K562 (cell line): ENCODE results near the gene ENG. TPM values are rescaled to one million over a fixed set of nuclear protein-coding genes. Genes with fewer than 3 reads are reported as not detected.

Experiments
- BRF1 ChIP-seq: IDR thresholded peaks from 3 replicates; pipeline ENCODE4 v1.6.1; 2011; ENCODE audit warnings: borderline replicate concordance, mild to moderate bottlenecking; ENCODE audit not compliant: insufficient read length; ENCODE audit errors: extremely low read depth
- EGR1 ChIP-seq: fragments of 450-650 bp; conservative IDR thresholded peaks from 2 replicates; pipeline ENCODE4 v1.6.1; 2017; ENCODE audit warnings: mild to moderate bottlenecking
- KAT8 ChIP-seq: fragments of 450-650 bp; IDR thresholded peaks from 2 replicates; pipeline ENCODE4 v1.6.1; 2016; ENCODE audit warnings: low read depth, mild to moderate bottlenecking
- NFIX ChIP-seq: fragments of 250-450 bp; sonication (Bioruptor Pico); IDR thresholded peaks from 2 replicates; pipeline ENCODE4 v1.4.0; 2020; ENCODE audit warnings: low read depth, mild to moderate bottlenecking, moderate library complexity
- RBM14 ChIP-seq: fragments of 200-400 bp; formaldehyde crosslinking; IDR thresholded peaks from 2 replicates; pipeline ENCODE4 v1.6.1; 2018; ENCODE audit warnings: low read depth, mild to moderate bottlenecking, low read length, moderate library complexity, borderline replicate concordance; ENCODE audit not compliant: insufficient read depth
- RBM39 ChIP-seq: fragments of 200-400 bp; formaldehyde crosslinking; optimal IDR thresholded peaks from 2 replicates; pipeline ENCODE3; 2018; ENCODE audit warnings: low read depth, low read length
- SAFB ChIP-seq: fragments of 200-400 bp; formaldehyde crosslinking; IDR thresholded peaks from 2 replicates; pipeline ENCODE4 v1.6.1; 2017; ENCODE audit warnings: low read depth, low read length, borderline replicate concordance
- ZBTB8A ChIP-seq: fragments of 450-650 bp; IDR thresholded peaks from 2 replicates; pipeline ENCODE4 v1.6.1; 2018; ENCODE audit warnings: mild to moderate bottlenecking, moderate library complexity; ENCODE audit not compliant: partially characterized antibody
- ZNF165 ChIP-seq: fragments of 250-450 bp; sonication (Bioruptor Pico); IDR thresholded peaks from 2 replicates; pipeline ENCODE4 v1.4.0; 2020; ENCODE audit warnings: borderline replicate concordance
- ZNF212 ChIP-seq: fragments of 450-650 bp; formaldehyde crosslinking; IDR thresholded peaks from 2 replicates; pipeline ENCODE4 v1.4.0; 2020; ENCODE audit warnings: mild to moderate bottlenecking
- ZNF3 ChIP-seq: fragments of 250-450 bp; sonication (Bioruptor Pico); IDR thresholded peaks from 2 replicates; pipeline ENCODE4 v1.5.0; 2021; ENCODE audit warnings: mild to moderate bottlenecking, moderate library complexity
- ZSCAN32 ChIP-seq: fragments of 450-650 bp; formaldehyde crosslinking; IDR thresholded peaks from 2 replicates; pipeline ENCODE4 v1.4.0; 2020; ENCODE audit warnings: mild to moderate bottlenecking, moderate library complexity
- polyA plus RNA-seq, 8 experiments: library from polyadenylated mRNA; depleted of rRNA in 4 of 8; stranded (reverse) in 5 of 8; unstranded in 3 of 8; fragments of >200 nt; fragmentation: Nextera tagmentation in 2 of 8; fragmentation: Illumina TruSeq in 1 of 8; extraction: Ambion mirVana in 2 of 8; extraction: Trizol in 1 of 8; gene quantifications; 2 replicates each; pipeline versions ENCODE4 v1.2.1 to v1.2.3, GENCODE V29; 2011 to 2014; ENCODE audit warnings: inconsistent platforms in 1 of 8, missing spikeins in 1 of 8
- total RNA-seq, 7 experiments: library from RNA; depleted of rRNA in 6 of 7; stranded (reverse); fragments of >200 nt in 6 of 7; fragmentation: Illumina TruSeq in 2 of 7; extraction: Trizol in 2 of 7; gene quantifications; 2 replicates each; pipeline versions ENCODE4 v1.2.1 to v1.2.3, GENCODE V29; 2011 to 2021; ENCODE audit warnings: low replicate concordance in 1 of 7
- TF ChIP-seq, protein P1 (sequence below): fragments of 450-650 bp; IDR thresholded peaks from 2 replicates; pipeline ENCODE4 v1.6.1; 2016; ENCODE audit warnings: mild to moderate bottlenecking, moderate library complexity
- TF ChIP-seq, protein P2 (sequence below): sonication (generic); formaldehyde crosslinking; IDR thresholded peaks from 2 replicates; pipeline ENCODE4 v1.8.1; 2023; ENCODE audit warnings: mild to moderate bottlenecking, missing genetic modification reagents, moderate library complexity
- TF ChIP-seq, protein P3 (sequence below): fragments of 450-650 bp; IDR thresholded peaks from 2 replicates; pipeline ENCODE4 v1.6.1; 2016

ENG gene
- total and polyA plus RNA-seq, 9 of the 15 experiments (the other 6 are each of a cell fraction or from before 2014, with no cell fraction given) = 0.04 to 0.40 (median 0.14) TPM; not detected in 1

DNA sequence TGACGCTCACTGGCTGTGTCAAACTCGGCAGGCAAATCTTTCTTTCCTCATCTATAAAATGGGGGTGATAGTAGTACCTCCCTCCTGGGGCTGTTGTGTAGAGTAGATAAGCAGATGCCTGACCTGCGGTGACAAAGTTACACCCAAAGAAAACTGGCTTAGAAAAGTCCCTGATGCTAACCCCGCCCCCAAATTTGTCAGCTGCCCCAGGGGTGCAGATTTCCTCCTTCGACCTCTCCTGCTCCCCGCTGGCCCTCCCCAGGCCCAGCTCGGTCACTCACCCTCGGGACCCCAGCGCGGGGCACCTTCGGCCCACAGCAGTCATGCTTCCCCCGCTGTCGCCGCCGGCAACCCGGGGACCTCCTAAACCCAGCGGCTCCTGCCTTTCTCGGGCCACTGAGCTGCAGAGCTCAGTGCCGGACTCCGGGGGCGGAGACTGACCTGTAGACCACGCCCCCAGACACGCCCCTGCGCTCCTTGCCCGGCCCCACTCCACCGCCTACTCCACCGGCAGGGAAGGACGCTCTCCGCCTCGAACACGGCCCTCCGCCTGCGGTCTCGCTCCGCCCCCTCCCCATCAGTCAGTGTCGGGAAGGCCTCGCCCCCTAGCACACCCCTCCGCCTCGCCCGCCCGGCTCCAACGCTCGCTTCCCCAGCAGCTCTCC is 83.4 kb downstream of the ENG start (continued):
- TF ChIP-seq, protein P1, sequence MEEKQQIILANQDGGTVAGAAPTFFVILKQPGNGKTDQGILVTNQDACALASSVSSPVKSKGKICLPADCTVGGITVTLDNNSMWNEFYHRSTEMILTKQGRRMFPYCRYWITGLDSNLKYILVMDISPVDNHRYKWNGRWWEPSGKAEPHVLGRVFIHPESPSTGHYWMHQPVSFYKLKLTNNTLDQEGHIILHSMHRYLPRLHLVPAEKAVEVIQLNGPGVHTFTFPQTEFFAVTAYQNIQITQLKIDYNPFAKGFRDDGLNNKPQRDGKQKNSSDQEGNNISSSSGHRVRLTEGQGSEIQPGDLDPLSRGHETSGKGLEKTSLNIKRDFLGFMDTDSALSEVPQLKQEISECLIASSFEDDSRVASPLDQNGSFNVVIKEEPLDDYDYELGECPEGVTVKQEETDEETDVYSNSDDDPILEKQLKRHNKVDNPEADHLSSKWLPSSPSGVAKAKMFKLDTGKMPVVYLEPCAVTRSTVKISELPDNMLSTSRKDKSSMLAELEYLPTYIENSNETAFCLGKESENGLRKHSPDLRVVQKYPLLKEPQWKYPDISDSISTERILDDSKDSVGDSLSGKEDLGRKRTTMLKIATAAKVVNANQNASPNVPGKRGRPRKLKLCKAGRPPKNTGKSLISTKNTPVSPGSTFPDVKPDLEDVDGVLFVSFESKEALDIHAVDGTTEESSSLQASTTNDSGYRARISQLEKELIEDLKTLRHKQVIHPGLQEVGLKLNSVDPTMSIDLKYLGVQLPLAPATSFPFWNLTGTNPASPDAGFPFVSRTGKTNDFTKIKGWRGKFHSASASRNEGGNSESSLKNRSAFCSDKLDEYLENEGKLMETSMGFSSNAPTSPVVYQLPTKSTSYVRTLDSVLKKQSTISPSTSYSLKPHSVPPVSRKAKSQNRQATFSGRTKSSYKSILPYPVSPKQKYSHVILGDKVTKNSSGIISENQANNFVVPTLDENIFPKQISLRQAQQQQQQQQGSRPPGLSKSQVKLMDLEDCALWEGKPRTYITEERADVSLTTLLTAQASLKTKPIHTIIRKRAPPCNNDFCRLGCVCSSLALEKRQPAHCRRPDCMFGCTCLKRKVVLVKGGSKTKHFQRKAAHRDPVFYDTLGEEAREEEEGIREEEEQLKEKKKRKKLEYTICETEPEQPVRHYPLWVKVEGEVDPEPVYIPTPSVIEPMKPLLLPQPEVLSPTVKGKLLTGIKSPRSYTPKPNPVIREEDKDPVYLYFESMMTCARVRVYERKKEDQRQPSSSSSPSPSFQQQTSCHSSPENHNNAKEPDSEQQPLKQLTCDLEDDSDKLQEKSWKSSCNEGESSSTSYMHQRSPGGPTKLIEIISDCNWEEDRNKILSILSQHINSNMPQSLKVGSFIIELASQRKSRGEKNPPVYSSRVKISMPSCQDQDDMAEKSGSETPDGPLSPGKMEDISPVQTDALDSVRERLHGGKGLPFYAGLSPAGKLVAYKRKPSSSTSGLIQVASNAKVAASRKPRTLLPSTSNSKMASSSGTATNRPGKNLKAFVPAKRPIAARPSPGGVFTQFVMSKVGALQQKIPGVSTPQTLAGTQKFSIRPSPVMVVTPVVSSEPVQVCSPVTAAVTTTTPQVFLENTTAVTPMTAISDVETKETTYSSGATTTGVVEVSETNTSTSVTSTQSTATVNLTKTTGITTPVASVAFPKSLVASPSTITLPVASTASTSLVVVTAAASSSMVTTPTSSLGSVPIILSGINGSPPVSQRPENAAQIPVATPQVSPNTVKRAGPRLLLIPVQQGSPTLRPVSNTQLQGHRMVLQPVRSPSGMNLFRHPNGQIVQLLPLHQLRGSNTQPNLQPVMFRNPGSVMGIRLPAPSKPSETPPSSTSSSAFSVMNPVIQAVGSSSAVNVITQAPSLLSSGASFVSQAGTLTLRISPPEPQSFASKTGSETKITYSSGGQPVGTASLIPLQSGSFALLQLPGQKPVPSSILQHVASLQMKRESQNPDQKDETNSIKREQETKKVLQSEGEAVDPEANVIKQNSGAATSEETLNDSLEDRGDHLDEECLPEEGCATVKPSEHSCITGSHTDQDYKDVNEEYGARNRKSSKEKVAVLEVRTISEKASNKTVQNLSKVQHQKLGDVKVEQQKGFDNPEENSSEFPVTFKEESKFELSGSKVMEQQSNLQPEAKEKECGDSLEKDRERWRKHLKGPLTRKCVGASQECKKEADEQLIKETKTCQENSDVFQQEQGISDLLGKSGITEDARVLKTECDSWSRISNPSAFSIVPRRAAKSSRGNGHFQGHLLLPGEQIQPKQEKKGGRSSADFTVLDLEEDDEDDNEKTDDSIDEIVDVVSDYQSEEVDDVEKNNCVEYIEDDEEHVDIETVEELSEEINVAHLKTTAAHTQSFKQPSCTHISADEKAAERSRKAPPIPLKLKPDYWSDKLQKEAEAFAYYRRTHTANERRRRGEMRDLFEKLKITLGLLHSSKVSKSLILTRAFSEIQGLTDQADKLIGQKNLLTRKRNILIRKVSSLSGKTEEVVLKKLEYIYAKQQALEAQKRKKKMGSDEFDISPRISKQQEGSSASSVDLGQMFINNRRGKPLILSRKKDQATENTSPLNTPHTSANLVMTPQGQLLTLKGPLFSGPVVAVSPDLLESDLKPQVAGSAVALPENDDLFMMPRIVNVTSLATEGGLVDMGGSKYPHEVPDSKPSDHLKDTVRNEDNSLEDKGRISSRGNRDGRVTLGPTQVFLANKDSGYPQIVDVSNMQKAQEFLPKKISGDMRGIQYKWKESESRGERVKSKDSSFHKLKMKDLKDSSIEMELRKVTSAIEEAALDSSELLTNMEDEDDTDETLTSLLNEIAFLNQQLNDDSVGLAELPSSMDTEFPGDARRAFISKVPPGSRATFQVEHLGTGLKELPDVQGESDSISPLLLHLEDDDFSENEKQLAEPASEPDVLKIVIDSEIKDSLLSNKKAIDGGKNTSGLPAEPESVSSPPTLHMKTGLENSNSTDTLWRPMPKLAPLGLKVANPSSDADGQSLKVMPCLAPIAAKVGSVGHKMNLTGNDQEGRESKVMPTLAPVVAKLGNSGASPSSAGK = no peak
- no peak for TF ChIP-seq RBM39
- TF ChIP-seq ZSCAN32 (CRISPR knock-in tag) = no peak
- TF ChIP-seq SAFB = no peak
- no peak for TF ChIP-seq ZNF212 (CRISPR knock-in tag)
- TF ChIP-seq RBM14 = no peak
- no peak for TF ChIP-seq KAT8
- no peak for TF ChIP-seq BRF1
- no peak for TF ChIP-seq ZNF165 (CRISPR knock-in tag)
- TF ChIP-seq EGR1 = peak; percentile 92
- no peak for TF ChIP-seq ZBTB8A
- TF ChIP-seq, protein P2, sequence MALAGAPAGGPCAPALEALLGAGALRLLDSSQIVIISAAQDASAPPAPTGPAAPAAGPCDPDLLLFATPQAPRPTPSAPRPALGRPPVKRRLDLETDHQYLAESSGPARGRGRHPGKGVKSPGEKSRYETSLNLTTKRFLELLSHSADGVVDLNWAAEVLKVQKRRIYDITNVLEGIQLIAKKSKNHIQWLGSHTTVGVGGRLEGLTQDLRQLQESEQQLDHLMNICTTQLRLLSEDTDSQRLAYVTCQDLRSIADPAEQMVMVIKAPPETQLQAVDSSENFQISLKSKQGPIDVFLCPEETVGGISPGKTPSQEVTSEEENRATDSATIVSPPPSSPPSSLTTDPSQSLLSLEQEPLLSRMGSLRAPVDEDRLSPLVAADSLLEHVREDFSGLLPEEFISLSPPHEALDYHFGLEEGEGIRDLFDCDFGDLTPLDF (CRISPR knock-in tag) = no peak
- TF ChIP-seq, protein P3, sequence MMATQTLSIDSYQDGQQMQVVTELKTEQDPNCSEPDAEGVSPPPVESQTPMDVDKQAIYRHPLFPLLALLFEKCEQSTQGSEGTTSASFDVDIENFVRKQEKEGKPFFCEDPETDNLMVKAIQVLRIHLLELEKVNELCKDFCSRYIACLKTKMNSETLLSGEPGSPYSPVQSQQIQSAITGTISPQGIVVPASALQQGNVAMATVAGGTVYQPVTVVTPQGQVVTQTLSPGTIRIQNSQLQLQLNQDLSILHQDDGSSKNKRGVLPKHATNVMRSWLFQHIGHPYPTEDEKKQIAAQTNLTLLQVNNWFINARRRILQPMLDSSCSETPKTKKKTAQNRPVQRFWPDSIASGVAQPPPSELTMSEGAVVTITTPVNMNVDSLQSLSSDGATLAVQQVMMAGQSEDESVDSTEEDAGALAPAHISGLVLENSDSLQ = peak; percentile 98
- no peak for TF ChIP-seq ZNF3 (CRISPR knock-in tag)
- TF ChIP-seq NFIX (CRISPR knock-in tag) = no peak
